WTC11 (cell line): Measurements from ENCODE around the gene NPAS3. TPM values are rescaled to one million over a fixed set of nuclear protein-coding genes. Genes with fewer than 3 reads are reported as not detected.

Experiments
- ATAC-seq: fragments of 200-7000 bp; cut with Tn5 transposase; 2 replicates; pipeline ENCODE4 v1.10.0; 2021; ENCODE audit warnings: mild to moderate bottlenecking, moderate library complexity
- CTCF ChIA-PET: fragments of 300-600 bp; sonication (Branson Sonifier 250); formaldehyde crosslinking; loops from one replicate; lab custom pipeline; 2021; ENCODE audit warnings: antibody characterized with exemption; lab: Charles Lee
- POLR2A ChIA-PET: fragments of 350-600 bp; sonication (Branson Sonifier 250); formaldehyde crosslinking; loops from one replicate; lab custom pipeline; 2021; ENCODE audit warnings: antibody characterized with exemption; lab: Charles Lee
- DNase-seq: peaks from one replicate; pipeline ENCODE4 v3.0.0; 2021; ENCODE audit warnings: low spot score
- H3K27ac Mint-ChIP-seq: 2 replicates; pipeline ENCODE4 v1.8.0; 2021; ENCODE audit warnings: mixed read lengths
- H3K27me3 Mint-ChIP-seq: 2 replicates; pipeline ENCODE4 v1.8.0; 2021; ENCODE audit warnings: low read depth, mild to moderate bottlenecking, moderate library complexity, mixed read lengths
- H3K36me3 Mint-ChIP-seq: 2 replicates; pipeline ENCODE4 v1.8.0; 2021; ENCODE audit warnings: mixed read lengths
- H3K4me1 Mint-ChIP-seq: 2 replicates; pipeline ENCODE4 v1.8.0; 2022; ENCODE audit warnings: mixed read lengths
- H3K4me3 Mint-ChIP-seq: 2 replicates; pipeline ENCODE4 v1.8.0; 2021; ENCODE audit warnings: mild to moderate bottlenecking, moderate library complexity, mixed read lengths
- H3K9me3 Mint-ChIP-seq: 2 replicates; pipeline ENCODE4 v1.8.0; 2021; ENCODE audit warnings: mixed read lengths
- ATF6 ChIP-seq: sonication (generic); formaldehyde crosslinking; IDR thresholded peaks from 2 replicates; pipeline ENCODE4 v1.8.1; 2023; ENCODE audit warnings: mild to moderate bottlenecking, missing genetic modification reagents
- CBFB ChIP-seq: sonication (generic); formaldehyde crosslinking; IDR thresholded peaks from 2 replicates; pipeline ENCODE4 v1.8.1; 2022; ENCODE audit warnings: mild to moderate bottlenecking, low read depth, missing genetic modification reagents
- CREB1 ChIP-seq: sonication (generic); formaldehyde crosslinking; IDR thresholded peaks from 2 replicates; pipeline ENCODE4 v1.8.0; 2023; ENCODE audit warnings: mild to moderate bottlenecking, missing genetic modification reagents
- E2F5 ChIP-seq: sonication (generic); formaldehyde crosslinking; IDR thresholded peaks from 2 replicates; pipeline ENCODE4 v1.8.1; 2022; ENCODE audit warnings: mild to moderate bottlenecking, moderate library complexity, missing genetic modification reagents
- ETV6 ChIP-seq: sonication (generic); formaldehyde crosslinking; IDR thresholded peaks from 2 replicates; pipeline ENCODE4 v1.8.1; 2022; ENCODE audit warnings: mild to moderate bottlenecking, missing genetic modification reagents
- HMGA2 ChIP-seq: fragments of 250-450 bp; sonication (Bioruptor Pico); IDR thresholded peaks from 2 replicates; pipeline ENCODE4 v1.4.0; 2021; ENCODE audit warnings: mild to moderate bottlenecking, moderate library complexity
- IRF1 ChIP-seq: sonication (generic); formaldehyde crosslinking; IDR thresholded peaks from 2 replicates; pipeline ENCODE4 v1.8.0; 2023; ENCODE audit warnings: missing genetic modification reagents
- NR2C2 ChIP-seq: sonication (generic); formaldehyde crosslinking; IDR thresholded peaks from 2 replicates; pipeline ENCODE4 v1.8.0; 2022; ENCODE audit warnings: mild to moderate bottlenecking, missing genetic modification reagents
- PRDM15 ChIP-seq: sonication (generic); formaldehyde crosslinking; IDR thresholded peaks from 2 replicates; pipeline ENCODE4 v1.8.0; 2022; ENCODE audit warnings: missing genetic modification reagents
- SMAD3 ChIP-seq: sonication (generic); formaldehyde crosslinking; IDR thresholded peaks from 2 replicates; pipeline ENCODE4 v1.8.0; 2022; ENCODE audit warnings: missing genetic modification reagents, mild to moderate bottlenecking, borderline replicate concordance
- SP1 ChIP-seq: sonication (generic); formaldehyde crosslinking; conservative IDR thresholded peaks from 2 replicates; pipeline ENCODE4 v1.8.1; 2022; ENCODE audit warnings: missing genetic modification reagents
- TCF7 ChIP-seq: sonication (generic); formaldehyde crosslinking; IDR thresholded peaks from 2 replicates; pipeline ENCODE4 v1.8.0; 2022; ENCODE audit warnings: mild to moderate bottlenecking, low read depth, missing genetic modification reagents, moderate library complexity
- ZNF396 ChIP-seq: fragments of 250-450 bp; sonication (Bioruptor Pico); IDR thresholded peaks from 2 replicates; pipeline ENCODE4 v1.8.0; 2021; ENCODE audit warnings: mild to moderate bottlenecking, moderate library complexity, borderline replicate concordance
- total RNA-seq: library from RNA; stranded (reverse); gene quantifications from 3 replicates; pipeline ENCODE4 v1.2.3, GENCODE V29; 2021
- TF ChIP-seq, protein P1 (sequence below): sonication (generic); formaldehyde crosslinking; IDR thresholded peaks from 2 replicates; pipeline ENCODE4 v1.8.1; 2023; ENCODE audit warnings: mild to moderate bottlenecking, moderate library complexity, missing genetic modification reagents
- TF ChIP-seq, protein P2 (sequence below): fragments of 250-450 bp; sonication (Bioruptor Pico); IDR thresholded peaks from 2 replicates; pipeline ENCODE4 v1.9.0; 2021; ENCODE audit warnings: mild to moderate bottlenecking, borderline replicate concordance
- TF ChIP-seq, protein P3 (sequence below): sonication (generic); formaldehyde crosslinking; IDR thresholded peaks from 2 replicates; pipeline ENCODE4 v1.8.1; 2022; ENCODE audit warnings: mild to moderate bottlenecking, missing genetic modification reagents, moderate library complexity, borderline replicate concordance

NPAS3 gene
- total RNA-seq, 1 experiment from 2014 or later: 3.2 TPM

DNA sequence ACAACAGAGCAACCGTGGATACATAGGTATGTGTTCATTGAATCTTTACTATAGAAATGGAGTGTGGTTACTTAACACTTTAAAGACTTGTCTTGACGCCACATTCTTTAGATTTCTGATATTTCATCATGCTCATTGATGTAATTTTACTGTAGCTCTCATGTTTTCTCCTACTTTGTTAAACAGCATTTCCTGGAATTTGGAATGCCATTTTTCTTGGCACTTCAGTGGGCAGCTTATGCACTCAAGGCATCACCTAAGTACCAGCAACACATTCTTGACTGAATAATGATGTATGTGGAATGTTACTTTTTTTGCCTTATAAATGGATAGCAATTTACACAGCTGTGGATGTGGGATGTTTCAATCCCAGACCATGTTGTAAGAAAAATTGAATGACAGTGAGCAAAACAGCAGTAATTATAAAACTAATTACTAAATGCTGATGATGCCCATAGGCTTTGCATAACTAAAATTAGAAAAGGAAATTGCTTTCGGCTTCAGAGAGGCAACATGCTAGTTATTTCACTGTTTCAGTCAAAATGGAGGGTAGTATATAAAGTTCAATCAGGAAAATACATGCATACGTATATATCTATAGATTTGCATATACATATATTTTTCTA lies 298.5 kb downstream of the NPAS3 start:
- ChIA-PET POLR2A (no interaction called here), CTCF (no interaction called here)
- ATAC-seq: no peak
- no peak overlapping the region for H3K4me3 Mint-ChIP-seq
- H3K27ac Mint-ChIP-seq: no peak overlapping the region
- H3K9me3 Mint-ChIP-seq: no peaks in the 10 kb centered on the region
- H3K27me3 Mint-ChIP-seq: no peaks in the 10 kb centered on the region
- H3K36me3 Mint-ChIP-seq: no peaks in the 10 kb centered on the region
- TF ChIP-seq, protein P1, sequence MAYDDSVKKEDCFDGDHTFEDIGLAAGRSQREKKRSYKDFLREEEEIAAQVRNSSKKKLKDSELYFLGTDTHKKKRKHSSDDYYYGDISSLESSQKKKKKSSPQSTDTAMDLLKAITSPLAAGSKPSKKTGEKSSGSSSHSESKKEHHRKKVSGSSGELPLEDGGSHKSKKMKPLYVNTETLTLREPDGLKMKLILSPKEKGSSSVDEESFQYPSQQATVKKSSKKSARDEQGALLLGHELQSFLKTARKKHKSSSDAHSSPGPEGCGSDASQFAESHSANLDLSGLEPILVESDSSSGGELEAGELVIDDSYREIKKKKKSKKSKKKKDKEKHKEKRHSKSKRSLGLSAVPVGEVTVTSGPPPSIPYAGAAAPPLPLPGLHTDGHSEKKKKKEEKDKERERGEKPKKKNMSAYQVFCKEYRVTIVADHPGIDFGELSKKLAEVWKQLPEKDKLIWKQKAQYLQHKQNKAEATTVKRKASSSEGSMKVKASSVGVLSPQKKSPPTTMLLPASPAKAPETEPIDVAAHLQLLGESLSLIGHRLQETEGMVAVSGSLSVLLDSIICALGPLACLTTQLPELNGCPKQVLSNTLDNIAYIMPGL (CRISPR knock-in tag): no peak
- no peak for TF ChIP-seq ZNF396 (CRISPR knock-in tag)
- TF ChIP-seq IRF1 (CRISPR knock-in tag): no peak
- TF ChIP-seq ATF6 (CRISPR knock-in tag): no peak
- no peak for TF ChIP-seq E2F5 (CRISPR knock-in tag)
- no peak for TF ChIP-seq CBFB (CRISPR knock-in tag)
- TF ChIP-seq, protein P2, sequence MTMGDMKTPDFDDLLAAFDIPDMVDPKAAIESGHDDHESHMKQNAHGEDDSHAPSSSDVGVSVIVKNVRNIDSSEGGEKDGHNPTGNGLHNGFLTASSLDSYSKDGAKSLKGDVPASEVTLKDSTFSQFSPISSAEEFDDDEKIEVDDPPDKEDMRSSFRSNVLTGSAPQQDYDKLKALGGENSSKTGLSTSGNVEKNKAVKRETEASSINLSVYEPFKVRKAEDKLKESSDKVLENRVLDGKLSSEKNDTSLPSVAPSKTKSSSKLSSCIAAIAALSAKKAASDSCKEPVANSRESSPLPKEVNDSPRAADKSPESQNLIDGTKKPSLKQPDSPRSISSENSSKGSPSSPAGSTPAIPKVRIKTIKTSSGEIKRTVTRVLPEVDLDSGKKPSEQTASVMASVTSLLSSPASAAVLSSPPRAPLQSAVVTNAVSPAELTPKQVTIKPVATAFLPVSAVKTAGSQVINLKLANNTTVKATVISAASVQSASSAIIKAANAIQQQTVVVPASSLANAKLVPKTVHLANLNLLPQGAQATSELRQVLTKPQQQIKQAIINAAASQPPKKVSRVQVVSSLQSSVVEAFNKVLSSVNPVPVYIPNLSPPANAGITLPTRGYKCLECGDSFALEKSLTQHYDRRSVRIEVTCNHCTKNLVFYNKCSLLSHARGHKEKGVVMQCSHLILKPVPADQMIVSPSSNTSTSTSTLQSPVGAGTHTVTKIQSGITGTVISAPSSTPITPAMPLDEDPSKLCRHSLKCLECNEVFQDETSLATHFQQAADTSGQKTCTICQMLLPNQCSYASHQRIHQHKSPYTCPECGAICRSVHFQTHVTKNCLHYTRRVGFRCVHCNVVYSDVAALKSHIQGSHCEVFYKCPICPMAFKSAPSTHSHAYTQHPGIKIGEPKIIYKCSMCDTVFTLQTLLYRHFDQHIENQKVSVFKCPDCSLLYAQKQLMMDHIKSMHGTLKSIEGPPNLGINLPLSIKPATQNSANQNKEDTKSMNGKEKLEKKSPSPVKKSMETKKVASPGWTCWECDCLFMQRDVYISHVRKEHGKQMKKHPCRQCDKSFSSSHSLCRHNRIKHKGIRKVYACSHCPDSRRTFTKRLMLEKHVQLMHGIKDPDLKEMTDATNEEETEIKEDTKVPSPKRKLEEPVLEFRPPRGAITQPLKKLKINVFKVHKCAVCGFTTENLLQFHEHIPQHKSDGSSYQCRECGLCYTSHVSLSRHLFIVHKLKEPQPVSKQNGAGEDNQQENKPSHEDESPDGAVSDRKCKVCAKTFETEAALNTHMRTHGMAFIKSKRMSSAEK: no peak
- TF ChIP-seq, protein P3, sequence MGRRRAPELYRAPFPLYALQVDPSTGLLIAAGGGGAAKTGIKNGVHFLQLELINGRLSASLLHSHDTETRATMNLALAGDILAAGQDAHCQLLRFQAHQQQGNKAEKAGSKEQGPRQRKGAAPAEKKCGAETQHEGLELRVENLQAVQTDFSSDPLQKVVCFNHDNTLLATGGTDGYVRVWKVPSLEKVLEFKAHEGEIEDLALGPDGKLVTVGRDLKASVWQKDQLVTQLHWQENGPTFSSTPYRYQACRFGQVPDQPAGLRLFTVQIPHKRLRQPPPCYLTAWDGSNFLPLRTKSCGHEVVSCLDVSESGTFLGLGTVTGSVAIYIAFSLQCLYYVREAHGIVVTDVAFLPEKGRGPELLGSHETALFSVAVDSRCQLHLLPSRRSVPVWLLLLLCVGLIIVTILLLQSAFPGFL (CRISPR knock-in tag): no peak
- no peak for TF ChIP-seq ETV6 (CRISPR knock-in tag)
- TF ChIP-seq SP1 (CRISPR knock-in tag): no peak
- no peak for TF ChIP-seq SMAD3 (CRISPR knock-in tag)
- TF ChIP-seq CREB1 (CRISPR knock-in tag): no peak
- no peak for TF ChIP-seq HMGA2
- no peak for TF ChIP-seq NR2C2 (CRISPR knock-in tag)
- TF ChIP-seq PRDM15 (CRISPR knock-in tag): no peak
- TF ChIP-seq TCF7 (CRISPR knock-in tag): no peak
- TF ChIP-seq, all 79 proteins: peak for 0
- H3K4me1 Mint-ChIP-seq: peaks cover 9% of the 10 kb centered on the region
- no peak for DNase-seq
